Epithelial cell of proximal tubule (primary cell): Measurements from ENCODE around the gene LPCAT2. TPM values are rescaled to one million over a fixed set of nuclear protein-coding genes. Genes with fewer than 3 reads are reported as not detected.
A peak's percentile ranks its signal among the peaks of the same experiment; 100 is the strongest.

Experiments used
- DNase-seq: peaks from one replicate; pipeline ENCODE4 v3.0.0-alpha.2; 2011; ENCODE audit warnings: low read depth
- H3K4me3 ChIP-seq: 2 replicates; pipeline ENCODE4 v1.5.1; 2011; ENCODE audit warnings: low read depth, mild to moderate bottlenecking, low read length
- CTCF ChIP-seq: conservative IDR thresholded peaks from 2 replicates; pipeline ENCODE4 v1.5.1; 2012; ENCODE audit warnings: low read depth, mild to moderate bottlenecking, low read length
- total RNA-seq: library from RNA; depleted of rRNA; stranded (reverse); fragments of >200 nt; gene quantifications from 2 replicates; pipeline ENCODE4 v1.2.3, GENCODE V29; 2015

The LPCAT2 gene
- total RNA-seq, 1 donor from 2014 or later, result 3.7 TPM

- no peak for DNase-seq
- no peak overlapping the region for H3K4me3 ChIP-seq
Measured at GRCh38 chr16:55475919-55476318, 33.0 kb upstream of the LPCAT2 start.

GRCh38 chr16:55476625-55477533 is 32.0 kb upstream of the LPCAT2 start:
- TF ChIP-seq CTCF, result no peak
- no peak overlapping the region for H3K4me3 ChIP-seq
- no peak for DNase-seq

More at GRCh38 chr16:55475919-55476318, 33.0 kb upstream of the LPCAT2 start:
- TF ChIP-seq CTCF, result no peak

GRCh38 chr16:55477736-55478135 is 31.1 kb upstream of the LPCAT2 start:
- no peak for TF ChIP-seq CTCF
- DNase-seq, result no peak
- H3K4me3 ChIP-seq, result no peak overlapping the region

- H3K4me3 ChIP-seq, result peak within 1 kb of the TSS; percentile 52
- TF ChIP-seq CTCF, result no peak
- no peak for DNase-seq
Measured at GRCh38 chr16:55478827-55479429, 29.9 kb upstream of the LPCAT2 start, which contains the start of gene MMP2. TSS of gene MMP2 (plus strand) at chr16:55479198. CDS start at chr16:55479480, 282 bp downstream.

- DNase-seq, result no peak
- TF ChIP-seq CTCF, result no peak
- peak overlapping the region; percentile 52 for H3K4me3 ChIP-seq
Measured at GRCh38 chr16:55479430-55480140, 29.3 kb upstream of the LPCAT2 start.

- H3K4me3 ChIP-seq, result peak overlapping the region; percentile 52
- no peak for TF ChIP-seq CTCF
- no peak for DNase-seq
Measured at GRCh38 chr16:55480228-55480655, 28.6 kb upstream of the LPCAT2 start.
